ENCODE measurements around the gene NHEJ1. TPM values are rescaled to one million over a fixed set of nuclear protein-coding genes. Genes with fewer than 3 reads are reported as not detected.
A peak's percentile ranks its signal among the peaks of the same experiment; 100 is the strongest.

The NHEJ1 gene
- total and polyA plus RNA-seq, 2 of the 13 experiments (the other 11 are each of a cell fraction or from before 2014, with no cell fraction given), result 30.0 to 30.7 TPM

- TF ChIP-seq ZNF720 (CRISPR knock-in tag; IDR thresholded peaks at IDR 0.05) (no peak), IKZF1 (IDR thresholded peaks at IDR 0.05) (no peak), POGZ (CRISPR knock-in tag; IDR thresholded peaks at IDR 0.05) (no peak; the same call in 1 of the 2 replicates), ZNF562 (CRISPR knock-in tag; IDR thresholded peaks at IDR 0.05; ENCODE audit: borderline replicate concordance) (no peak), MAF1 (CRISPR knock-in tag; IDR thresholded peaks at IDR 0.05; ENCODE audit: borderline replicate concordance) (peak; percentile 81; the same call in 1 of the 2 replicates), GZF1 (CRISPR knock-in tag; IDR thresholded peaks at IDR 0.05) (peak; percentile 80; the same call in 1 of the 2 replicates), RXRB (CRISPR knock-in tag; IDR thresholded peaks at IDR 0.05; ENCODE audit: borderline replicate concordance) (peak; percentile 59; the same call in 1 of the 2 replicates), KIAA2018 (CRISPR knock-in tag; IDR thresholded peaks at IDR 0.05; ENCODE audit: borderline replicate concordance) (no peak), ZFP91 (CRISPR knock-in tag; IDR thresholded peaks at IDR 0.05; ENCODE audit: borderline replicate concordance) (peak; percentile 55; the same call in 1 of the 2 replicates)
Observed at GRCh38 chr2:219058541-219059374, 101.9 kb downstream of the NHEJ1 start (continued).

Data from HepG2 (cell line).